Stomach smooth muscle (tissue), 2 donors: ENCODE data around the gene MS4A13.
"Not testable (repeated sequence)": the region's sequence is repeated elsewhere in the genome, so short reads cannot be mapped to it uniquely, and the experiment has no call there.

ENCODE experiments used
- H3K27ac ChIP-seq: one replicate; pipeline ENCODE4 v1.7.0; 2013; ENCODE audit warnings: mild to moderate bottlenecking, low read length, inconsistent platforms
- H3K27me3 ChIP-seq, 2 donors: one replicate each; pipeline ENCODE4 v1.7.0; 2013; ENCODE audit warnings: low read length in 2 of 2; ENCODE audit not compliant: insufficient read depth in 2 of 2, control insufficient read depth in 1 of 2
- H3K36me3 ChIP-seq, 2 donors: one replicate each; pipeline ENCODE4 v1.7.0; 2013; ENCODE audit warnings: low read length in 2 of 2; ENCODE audit not compliant: control insufficient read depth in 2 of 2, insufficient read depth in 2 of 2
- H3K4me1 ChIP-seq: one replicate; pipeline ENCODE4 v1.7.0; 2013; ENCODE audit warnings: low read length; ENCODE audit not compliant: control insufficient read depth, insufficient read depth
- H3K4me3 ChIP-seq, 2 donors: one replicate each; pipeline ENCODE4 v1.7.0; 2013; ENCODE audit warnings: low read length in 2 of 2
- H3K9ac ChIP-seq, 2 donors: one replicate each; pipeline ENCODE4 v1.7.0; 2013; ENCODE audit warnings: low read length in 2 of 2, mild to moderate bottlenecking in 1 of 2
- H3K9me3 ChIP-seq, 2 donors: one replicate each; pipeline ENCODE4 v1.7.0; 2013; ENCODE audit warnings: low read length in 2 of 2; ENCODE audit not compliant: control insufficient read depth in 2 of 2
- donor health status: healthy.
- donor health status: Pancreatic carcinoma.

The MS4A13 gene

DNA sequence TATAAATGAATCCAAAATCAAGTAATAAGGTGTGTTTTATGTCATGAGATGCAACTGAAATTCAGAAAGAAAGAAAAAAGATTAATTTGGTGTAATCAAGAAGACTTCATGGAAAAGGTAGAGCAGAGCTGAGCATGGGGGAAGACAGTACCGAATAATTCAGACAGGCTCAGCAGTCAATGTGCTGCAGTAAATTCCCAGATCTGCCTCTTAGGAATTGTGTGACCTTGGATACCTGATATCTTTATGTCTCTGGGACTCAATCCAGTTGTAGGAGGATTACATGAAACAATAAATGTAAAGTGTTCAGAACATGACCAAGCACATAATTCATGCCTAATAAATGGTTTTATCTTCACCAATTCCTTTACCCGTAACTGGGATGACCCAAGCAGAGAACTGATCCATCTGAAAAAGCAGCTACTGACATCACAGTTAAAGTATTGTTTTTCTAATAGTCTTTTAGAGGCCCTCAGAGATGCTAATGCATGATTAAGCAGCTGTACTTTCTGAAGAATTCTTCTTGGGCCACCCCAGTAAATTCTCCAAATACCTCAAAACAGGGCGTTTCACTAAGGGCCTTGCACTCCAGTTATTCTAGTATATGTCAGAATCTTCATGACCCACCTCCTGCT, 14.8 kb upstream of the MS4A13 start:
- H3K4me3 ChIP-seq: no peak overlapping the region
- peaks cover 0 to 3% of the 10 kb centered on the region in 2 donors for H3K9me3 ChIP-seq
- no peak overlapping the region for H3K9ac ChIP-seq
- H3K36me3 ChIP-seq: no peaks in the 10 kb centered on the region
- H3K27me3 ChIP-seq: no peaks in the 10 kb centered on the region
- H3K4me1 ChIP-seq: no peaks in the 10 kb centered on the region
- no peak overlapping the region for H3K27ac ChIP-seq

DNA sequence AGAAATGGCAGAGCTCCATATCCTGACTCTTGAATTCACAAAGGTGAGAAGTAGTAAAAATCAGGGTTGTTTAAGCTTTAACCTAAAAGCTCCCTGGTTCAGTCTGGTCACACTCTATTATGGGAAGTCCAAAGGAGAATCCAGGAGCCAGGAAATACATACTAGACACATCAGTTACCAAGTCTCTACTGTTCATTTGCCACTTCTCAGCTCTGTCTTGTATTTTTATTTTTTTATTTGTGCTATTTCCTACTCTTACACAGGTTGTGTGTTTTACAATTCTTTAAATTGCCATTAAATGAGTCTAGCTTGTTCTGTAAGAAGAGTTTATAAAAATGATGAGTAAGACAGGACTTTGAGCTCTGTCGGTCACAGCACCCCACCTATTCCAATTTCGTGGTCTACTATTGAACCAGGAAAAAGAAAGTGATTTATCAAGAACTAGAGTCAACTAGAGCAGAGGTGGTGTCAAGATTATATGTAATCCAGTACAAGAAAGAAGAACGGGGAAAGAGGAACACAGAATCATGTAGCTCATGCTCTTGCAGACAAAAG, 12.9 kb upstream of the MS4A13 start:
- no peak overlapping the region for H3K27ac ChIP-seq
- no peak overlapping the region for H3K4me3 ChIP-seq

DNA sequence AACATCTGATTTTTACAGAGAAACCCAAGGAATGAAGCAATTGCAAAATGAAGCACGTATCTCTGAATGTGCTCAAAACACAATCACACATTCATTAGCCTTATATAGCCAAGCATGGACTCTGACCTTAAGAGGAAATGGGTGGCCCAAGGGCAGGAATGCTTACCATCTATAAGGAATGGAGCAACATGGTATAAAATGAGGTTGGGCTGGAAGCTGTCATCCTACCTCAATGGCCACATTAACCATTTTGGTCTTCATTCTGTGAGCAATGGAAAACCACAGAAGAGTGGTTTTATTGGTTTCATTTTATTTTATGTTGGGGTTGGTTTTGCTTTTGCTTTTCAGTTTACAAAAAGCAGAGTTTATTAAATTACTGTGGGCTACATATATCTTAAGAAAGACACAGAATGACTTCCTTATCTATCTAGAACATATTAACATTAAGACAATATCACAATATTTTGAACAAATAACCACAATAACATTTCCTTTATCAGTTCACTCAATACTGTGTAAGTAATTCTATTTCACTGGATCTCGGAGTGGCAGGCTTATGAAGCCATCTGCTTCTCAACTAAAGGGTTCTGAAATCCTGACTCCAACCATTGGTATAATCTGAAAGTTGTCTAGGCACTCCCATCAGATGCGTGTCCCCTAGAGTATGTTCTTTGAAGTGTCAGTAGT, 10.8 kb upstream of the MS4A13 start:
- H3K4me1 ChIP-seq: no peaks in the 10 kb centered on the region
- no peak overlapping the region for H3K27ac ChIP-seq
- H3K9me3 ChIP-seq: peaks cover 0 to 3% of the 10 kb centered on the region in 2 donors

More for the DNA sequence above, 12.9 kb upstream of the MS4A13 start:
- Histone ChIP-seq H3K9me3 (peaks cover 0 to 3% of the 10 kb centered on the region in 2 donors), H3K4me1 (no peaks in the 10 kb centered on the region), H3K27me3 (no peaks in the 10 kb centered on the region), H3K9ac (no peak overlapping the region), H3K36me3 (no peaks in the 10 kb centered on the region)

DNA sequence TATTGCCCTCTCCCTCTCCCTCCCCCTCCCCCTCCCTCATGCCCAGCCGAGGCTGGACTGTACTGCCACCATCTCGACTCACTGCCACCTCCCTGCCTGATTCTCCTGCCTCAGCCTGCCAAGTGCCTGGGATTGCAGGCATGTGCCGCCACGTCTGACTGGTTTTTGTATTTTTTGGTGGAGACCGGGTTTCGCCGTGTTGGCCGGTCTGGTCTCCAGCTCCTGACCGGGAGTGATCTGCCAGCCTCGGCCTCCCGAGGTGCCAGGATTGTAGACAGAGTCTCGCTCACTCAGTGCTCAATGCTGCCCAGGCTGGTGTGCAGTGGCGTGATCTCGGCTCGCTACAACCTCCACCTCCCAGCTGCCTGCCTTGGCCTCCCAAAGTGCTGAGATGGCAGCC, 5.6 kb upstream of the MS4A13 start:
- H3K9ac ChIP-seq, H3K4me3 ChIP-seq, H3K9me3 ChIP-seq, H3K27ac ChIP-seq, H3K27me3 ChIP-seq, H3K4me1 ChIP-seq, H3K36me3 ChIP-seq: not testable (repeated sequence)

More for the DNA sequence above, 10.8 kb upstream of the MS4A13 start:
- no peak overlapping the region for H3K4me3 ChIP-seq
- no peaks in the 10 kb centered on the region for H3K27me3 ChIP-seq
- no peaks in the 10 kb centered on the region for H3K36me3 ChIP-seq
- no peak overlapping the region for H3K9ac ChIP-seq

DNA sequence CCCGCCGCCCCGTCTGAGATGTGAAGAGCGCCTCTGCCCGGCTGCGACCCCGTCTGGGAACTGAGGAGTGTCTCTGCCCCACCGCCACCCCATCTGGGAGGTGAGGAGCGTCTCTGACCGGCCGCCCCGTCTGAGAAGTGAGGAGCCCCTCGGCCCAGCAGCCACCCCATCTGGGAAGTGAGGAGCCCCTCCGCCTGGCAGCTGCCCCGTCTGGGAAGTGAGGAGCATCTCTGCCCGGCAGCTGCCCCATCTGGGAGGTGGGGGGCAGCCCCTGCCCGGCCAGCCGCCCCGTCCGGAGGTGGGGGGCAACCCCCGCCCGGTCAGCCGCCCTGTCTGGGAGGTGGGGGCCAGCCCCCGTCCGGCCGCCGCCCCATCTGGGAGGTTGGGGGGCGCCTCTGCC, 5.0 kb upstream of the MS4A13 start:
- H3K36me3 ChIP-seq, H3K27ac ChIP-seq, H3K9me3 ChIP-seq, H3K4me3 ChIP-seq, H3K9ac ChIP-seq, H3K27me3 ChIP-seq, H3K4me1 ChIP-seq: not testable (repeated sequence)

DNA sequence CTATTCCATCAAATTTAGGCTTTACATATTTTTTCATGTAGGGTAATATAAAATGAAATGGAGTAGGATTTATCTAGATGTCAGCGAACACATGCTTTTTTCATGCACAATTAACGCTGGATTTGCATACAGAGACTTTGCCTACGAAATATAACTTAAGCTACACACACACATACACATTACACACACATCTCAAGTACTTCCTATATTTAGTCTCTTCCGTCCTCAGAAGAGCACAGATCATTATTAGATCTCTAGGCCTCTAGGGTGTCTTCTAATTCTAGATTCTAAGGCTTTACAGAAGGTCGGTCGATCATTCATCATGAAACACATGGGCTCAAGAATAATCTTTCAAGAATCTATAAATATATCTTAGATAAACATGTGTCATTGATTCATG, 3.8 kb upstream of the MS4A13 start:
- Histone ChIP-seq H3K27me3 (no peaks in the 10 kb centered on the region), H3K4me3 (no peak overlapping the region), H3K4me1 (no peaks in the 10 kb centered on the region), H3K36me3 (no peaks in the 10 kb centered on the region), H3K9me3 (no peaks in the 10 kb centered on the region), H3K9ac (no peak overlapping the region), H3K27ac (no peak overlapping the region)

DNA sequence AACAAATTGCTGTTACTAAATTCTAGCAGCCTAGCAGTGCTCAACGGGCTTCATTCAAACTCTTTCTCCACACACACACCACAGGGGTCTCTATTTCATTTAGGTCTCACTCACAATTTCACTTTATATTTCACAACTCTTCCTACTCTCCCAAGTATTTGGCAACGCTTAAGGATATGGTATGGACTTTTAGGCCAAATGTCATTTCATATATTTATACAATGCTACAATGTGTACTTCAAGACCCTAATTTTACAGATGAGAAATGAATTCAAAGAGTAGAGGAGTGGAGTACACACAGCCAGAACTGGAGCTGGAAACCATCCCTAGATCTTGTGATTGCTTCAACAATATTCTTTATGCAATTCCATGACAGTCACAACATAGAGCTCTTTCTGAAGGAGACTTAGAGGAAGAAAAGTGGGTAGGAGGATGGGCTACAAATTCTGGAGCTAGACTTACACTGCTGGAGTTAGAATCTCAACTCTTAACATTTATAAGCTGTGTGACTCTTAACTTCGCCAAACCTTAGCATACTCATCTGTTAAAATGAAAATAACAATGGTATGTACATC, 2.5 kb upstream of the MS4A13 start:
- H3K27ac ChIP-seq: no peak overlapping the region
- no peaks in the 10 kb centered on the region for H3K27me3 ChIP-seq

DNA sequence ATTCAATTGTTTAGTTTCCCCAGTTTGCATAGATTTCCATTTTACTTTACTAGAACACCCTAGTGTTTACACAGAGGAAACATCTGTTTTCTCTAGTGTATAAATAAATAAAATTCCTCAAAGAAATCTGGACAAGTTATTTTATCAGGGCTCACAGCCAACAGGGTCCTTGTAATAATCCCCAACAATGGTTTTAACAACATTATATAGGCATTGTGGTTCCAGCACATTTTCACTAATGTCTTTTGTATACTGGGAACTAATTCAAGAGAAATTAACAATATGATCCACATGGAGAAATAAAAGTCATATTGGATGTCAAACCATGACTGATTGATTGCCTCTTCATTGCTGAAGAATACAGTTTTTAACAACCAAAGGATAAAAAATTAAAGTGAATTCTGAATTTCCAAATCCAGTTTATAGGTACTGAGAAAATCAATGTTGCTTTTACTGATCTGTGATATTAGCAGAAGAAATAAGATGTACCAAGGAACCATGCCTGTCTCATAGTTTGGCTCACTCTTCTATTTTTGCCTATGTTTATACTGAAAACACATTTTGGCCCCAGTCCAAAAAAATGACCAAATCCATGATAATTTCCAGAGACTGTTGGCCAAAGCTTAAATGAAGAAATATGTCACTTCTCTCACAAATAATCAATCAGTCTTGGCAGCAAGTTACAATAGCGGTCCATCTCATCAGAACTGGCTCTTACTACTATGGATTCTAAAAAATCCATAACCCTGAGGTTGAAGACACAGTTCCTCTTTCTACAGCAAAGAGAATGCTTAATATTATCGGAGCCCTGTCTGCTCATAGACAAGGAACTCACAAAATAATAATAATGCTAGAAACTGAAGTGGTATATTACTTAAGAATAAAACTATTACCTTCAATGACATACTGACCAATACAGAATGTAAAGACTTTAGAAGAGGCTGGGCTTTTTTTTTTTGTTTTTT, 1.4 kb upstream of the MS4A13 start:
- Histone ChIP-seq H3K9me3 (no peaks in the 10 kb centered on the region), H3K27ac (no peak overlapping the region), H3K27me3 (no peaks in the 10 kb centered on the region), H3K9ac (no peak overlapping the region), H3K4me3 (no peak overlapping the region), H3K4me1 (no peaks in the 10 kb centered on the region), H3K36me3 (no peaks in the 10 kb centered on the region)

More for the DNA sequence above, 2.5 kb upstream of the MS4A13 start:
- Histone ChIP-seq H3K4me3 (no peak overlapping the region), H3K36me3 (no peaks in the 10 kb centered on the region), H3K9ac (no peak overlapping the region), H3K4me1 (no peaks in the 10 kb centered on the region), H3K9me3 (no peaks in the 10 kb centered on the region)

DNA sequence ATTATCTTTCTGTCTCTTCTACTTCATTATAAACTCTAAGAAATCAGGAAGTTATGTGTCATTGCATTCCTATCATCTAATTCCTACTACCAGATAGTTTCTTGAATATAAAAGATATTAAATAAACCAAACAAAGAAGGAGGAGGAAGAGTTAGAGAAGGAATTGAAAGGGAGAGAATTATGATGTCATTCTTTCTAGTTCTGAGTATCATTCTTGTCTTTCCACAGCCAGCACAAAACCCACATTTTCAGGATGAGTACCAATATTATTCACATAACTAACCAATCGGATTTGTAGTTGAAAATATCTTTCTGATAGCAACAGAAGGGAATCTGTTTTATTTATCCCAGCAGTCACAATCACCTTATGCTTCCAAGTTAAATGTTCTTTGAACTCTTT, 13.3 kb downstream of the MS4A13 start:
- Histone ChIP-seq H3K9me3 (peaks cover 0 to 2% of the 10 kb centered on the region in 2 donors), H3K27me3 (no peaks in the 10 kb centered on the region), H3K4me3 (no peak overlapping the region), H3K9ac (no peak overlapping the region), H3K4me1 (no peaks in the 10 kb centered on the region), H3K36me3 (no peaks in the 10 kb centered on the region), H3K27ac (no peak overlapping the region)

DNA sequence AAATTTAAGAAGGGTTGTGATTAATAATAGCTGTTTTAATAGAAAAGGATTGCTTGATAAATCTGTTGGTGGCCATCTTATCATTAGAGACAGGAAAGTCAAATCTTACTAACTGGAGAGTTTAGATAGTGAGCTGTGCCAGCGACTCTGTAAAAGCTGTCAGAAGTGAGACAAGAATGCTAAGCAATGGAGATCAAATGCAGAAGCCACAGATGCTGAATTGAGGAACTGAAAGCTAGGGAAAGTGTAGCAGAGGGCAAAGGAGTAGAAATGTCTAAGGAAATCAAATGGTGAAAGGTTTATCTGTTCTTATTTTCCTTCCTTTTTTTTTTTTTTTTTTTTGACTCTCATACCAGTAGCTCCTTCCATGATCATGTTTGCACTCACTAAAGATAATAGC, 13.7 kb downstream of the MS4A13 start:
- Histone ChIP-seq H3K27ac (no peak overlapping the region), H3K4me1 (no peaks in the 10 kb centered on the region), H3K9ac (no peak overlapping the region), H3K9me3 (peaks cover 0 to 2% of the 10 kb centered on the region in 2 donors), H3K36me3 (no peaks in the 10 kb centered on the region), H3K27me3 (no peaks in the 10 kb centered on the region), H3K4me3 (no peak overlapping the region)
